Measurements from ENCODE around the gene ZFYVE1. TPM values are rescaled to one million over a fixed set of nuclear protein-coding genes. Genes with fewer than 3 reads are reported as not detected.
A peak's percentile ranks its signal among the peaks of the same experiment; 100 is the strongest.

ZFYVE1 gene
- total and polyA plus RNA-seq, 4 donors, result 11.1 to 21.7 (median 15.8) TPM

DNA sequence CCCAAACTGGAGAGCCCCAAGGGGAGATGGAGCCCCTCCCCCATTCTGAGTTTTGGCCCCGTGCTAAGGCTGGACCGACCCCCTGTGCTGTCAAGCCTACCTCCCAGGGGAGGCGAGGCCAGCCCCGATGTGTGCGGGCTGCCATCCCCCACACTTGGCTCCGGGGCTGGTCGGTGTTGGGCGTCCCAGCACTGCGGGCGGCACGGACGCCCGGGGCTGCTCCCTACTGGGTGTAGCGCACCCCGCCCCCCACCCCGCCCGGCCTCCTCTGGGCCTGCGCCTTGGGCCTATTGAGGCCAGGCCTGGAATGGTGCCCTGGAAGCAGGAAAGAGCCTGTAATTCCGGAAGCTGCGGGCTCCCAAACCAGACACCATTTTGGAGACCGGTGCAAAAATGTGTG is 98.0 kb downstream of the ZFYVE1 start:
- Histone ChIP-seq H3K27me3 (ENCODE audit: control insufficient read depth, insufficient read depth, low read length) (peaks cover 3% of the 10 kb centered on the region), H3K4me3 (ENCODE audit: low read depth, low read length) (no peak overlapping the region), H3K27ac (ENCODE audit: low read depth, low read length) (no peak overlapping the region), H3K9me3 (ENCODE audit: control insufficient read depth, insufficient read depth, low read length) (no peaks in the 10 kb centered on the region), H3K36me3 (ENCODE audit: control insufficient read depth, insufficient read depth, low read length) (peaks cover 14% of the 10 kb centered on the region), H3K4me1 (ENCODE audit: control insufficient read depth, insufficient read depth, low read length) (peaks cover 16% of the 10 kb centered on the region)
- WGBS (ENCODE audit: insufficient coverage), result 90% methylated on average over 19 of the region's 21 CpGs
- no peak for DNase-seq (ENCODE audit: low read depth in 4 of 6, low spot score in 6 of 6)

DNA sequence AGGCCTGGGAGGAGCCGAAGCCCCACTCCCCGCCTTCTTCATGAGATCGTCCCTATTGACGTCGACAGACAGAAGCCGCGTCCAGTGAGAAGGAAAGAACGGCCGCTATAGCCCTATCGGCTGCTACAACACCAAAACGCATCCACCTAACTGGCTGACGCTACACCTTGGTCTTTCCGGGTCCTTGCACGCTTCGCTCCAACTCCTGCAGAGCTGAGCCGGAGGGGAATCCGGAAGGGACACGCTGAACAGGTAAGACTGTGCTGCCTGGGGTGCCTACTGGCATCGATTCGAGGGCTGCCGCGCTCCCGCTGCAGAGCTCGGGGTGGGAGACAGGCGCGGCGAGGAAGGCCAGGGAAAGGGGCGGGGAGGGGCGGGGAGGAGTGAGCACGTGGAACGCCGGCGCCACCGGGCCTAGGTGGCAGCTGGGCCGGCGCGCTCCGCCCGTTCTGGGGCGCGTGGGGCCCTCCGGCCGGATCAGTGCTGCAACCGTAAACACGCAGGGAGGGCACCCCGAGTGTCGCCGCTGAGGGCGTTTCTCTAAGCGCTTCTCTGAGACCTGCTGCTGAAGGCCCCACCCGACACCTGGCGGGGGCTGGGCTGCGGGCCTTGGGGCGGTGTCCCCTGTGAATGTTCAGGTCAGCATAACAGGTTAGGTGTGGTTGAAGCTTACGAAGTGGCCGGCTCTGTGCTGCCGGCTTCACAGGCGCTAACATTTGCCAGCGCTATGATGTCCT is 100.4 kb downstream of the ZFYVE1 start, which contains the start of gene DCAF4:
Gene DCAF4, plus strand, starts transcription at position 173 of the 737 bp plus-strand sequence. CDS start 11,515 bp downstream, outside the sequence.
- Histone ChIP-seq H3K27me3 (ENCODE audit: control insufficient read depth, insufficient read depth, low read length) (peaks cover 3% of the 10 kb centered on the region), H3K36me3 (ENCODE audit: control insufficient read depth, insufficient read depth, low read length) (peaks cover 14% of the 10 kb centered on the region), H3K9me3 (ENCODE audit: control insufficient read depth, insufficient read depth, low read length) (no peaks in the 10 kb centered on the region), H3K4me1 (ENCODE audit: control insufficient read depth, insufficient read depth, low read length) (peaks cover 16% of the 10 kb centered on the region), H3K4me3 (ENCODE audit: low read depth, low read length) (peak within 1 kb of the TSS; percentile 90), H3K27ac (ENCODE audit: low read depth, low read length) (peak within 1 kb of the TSS; percentile 83)
- WGBS (ENCODE audit: insufficient coverage), result under 1% methylated on average over 59 of the region's 59 CpGs
- DNase-seq (ENCODE audit: low read depth in 4 of 6, low spot score in 6 of 6), result peak; percentile 89 to 99 (median 94)

DNA sequence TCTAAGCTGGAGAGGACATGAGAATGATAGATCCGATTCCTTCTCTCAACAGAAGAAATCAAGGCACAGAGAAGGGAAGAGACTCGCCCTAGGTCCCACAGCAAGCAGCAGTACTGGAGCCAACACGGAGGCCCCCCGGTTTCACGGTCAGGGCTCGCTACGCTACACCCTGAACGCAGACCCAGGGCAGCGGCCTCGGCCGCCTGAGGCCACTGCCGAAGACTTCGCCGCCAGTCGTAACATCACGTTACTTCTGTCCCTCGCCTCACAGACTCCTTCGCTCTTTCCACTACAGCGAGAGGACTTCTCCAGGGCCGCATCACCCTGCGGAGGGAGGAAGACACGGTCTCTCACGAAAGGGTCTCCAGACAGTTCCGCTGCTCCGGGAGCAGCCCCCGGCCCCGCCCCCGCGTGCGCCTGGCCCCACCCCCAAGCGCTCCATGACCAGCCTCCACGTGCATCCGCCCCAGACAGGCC is 101.1 kb downstream of the ZFYVE1 start:
- Histone ChIP-seq H3K4me1 (ENCODE audit: control insufficient read depth, insufficient read depth, low read length) (peaks cover 16% of the 10 kb centered on the region), H3K4me3 (ENCODE audit: low read depth, low read length) (peak overlapping the region; percentile 90), H3K36me3 (ENCODE audit: control insufficient read depth, insufficient read depth, low read length) (peaks cover 14% of the 10 kb centered on the region), H3K27ac (ENCODE audit: low read depth, low read length) (peak overlapping the region; percentile 77), H3K9me3 (ENCODE audit: control insufficient read depth, insufficient read depth, low read length) (no peaks in the 10 kb centered on the region), H3K27me3 (ENCODE audit: control insufficient read depth, insufficient read depth, low read length) (peaks cover 3% of the 10 kb centered on the region)
- 3% methylated on average over 33 of the region's 33 CpGs for WGBS (ENCODE audit: insufficient coverage)
- peak in 1 of 6 donors; percentile 43 for DNase-seq (ENCODE audit: low read depth in 4 of 6, low spot score in 6 of 6)

DNA sequence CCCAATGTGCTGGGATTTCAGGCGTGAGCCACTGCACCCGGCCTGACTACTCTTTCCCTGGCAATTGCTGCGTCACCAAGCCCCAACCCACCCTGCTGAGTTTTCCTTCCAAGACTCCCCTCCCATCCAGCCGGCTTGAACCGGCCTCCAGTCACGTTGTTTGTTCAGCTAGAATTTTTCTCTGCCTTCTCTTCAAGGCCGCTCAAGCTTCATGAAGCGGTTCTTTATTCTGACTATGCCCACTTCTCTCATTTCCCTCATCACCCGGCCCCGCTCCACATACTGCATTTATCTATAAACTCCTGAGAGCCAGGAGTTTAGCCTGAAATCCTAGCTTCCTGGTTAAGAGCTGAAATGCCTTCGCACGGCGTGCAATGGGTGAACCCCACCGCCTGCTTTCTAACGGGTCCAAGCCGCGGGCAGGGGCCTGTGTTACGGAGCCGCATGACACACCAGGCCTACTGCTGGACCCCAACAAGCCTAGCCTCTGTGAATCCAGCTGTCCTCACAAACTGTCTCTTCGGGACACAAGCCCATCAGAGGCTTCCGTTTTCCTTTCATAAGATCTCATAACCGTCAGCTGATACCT is 101.6 kb downstream of the ZFYVE1 start:
- Histone ChIP-seq H3K27me3 (ENCODE audit: control insufficient read depth, insufficient read depth, low read length) (peaks cover 3% of the 10 kb centered on the region), H3K4me1 (ENCODE audit: control insufficient read depth, insufficient read depth, low read length) (peaks cover 16% of the 10 kb centered on the region), H3K27ac (ENCODE audit: low read depth, low read length) (peak overlapping the region; percentile 77), H3K9me3 (ENCODE audit: control insufficient read depth, insufficient read depth, low read length) (no peaks in the 10 kb centered on the region), H3K4me3 (ENCODE audit: low read depth, low read length) (peak overlapping the region; percentile 90), H3K36me3 (ENCODE audit: control insufficient read depth, insufficient read depth, low read length) (peaks cover 14% of the 10 kb centered on the region)
- DNase-seq (ENCODE audit: low read depth in 4 of 6, low spot score in 6 of 6), result peak in 1 of 6 donors; percentile 22
- 79% methylated on average over 20 of the region's 22 CpGs for WGBS (ENCODE audit: insufficient coverage)

DNA sequence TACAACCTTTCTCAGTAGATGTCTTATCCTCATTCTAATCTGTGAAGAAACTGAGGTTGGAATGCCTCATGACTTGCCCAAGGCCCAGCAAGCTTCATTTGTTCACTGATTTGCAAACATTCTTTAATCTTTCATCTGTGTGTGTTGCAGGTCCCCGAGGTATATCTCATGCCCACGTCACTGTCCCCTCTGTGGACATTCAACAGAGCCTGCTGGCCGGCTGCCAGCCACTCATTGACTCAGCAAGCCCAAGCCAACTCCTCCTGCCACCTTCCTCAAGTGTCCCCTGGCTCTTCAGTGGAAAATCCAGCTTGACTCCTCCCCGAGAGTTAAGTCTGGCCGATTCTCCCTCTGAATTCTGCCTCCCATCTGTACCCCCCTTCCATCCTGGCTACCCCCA is 102.6 kb downstream of the ZFYVE1 start:
- peaks cover 16% of the 10 kb centered on the region for H3K4me1 ChIP-seq (ENCODE audit: control insufficient read depth, insufficient read depth, low read length)
- H3K36me3 ChIP-seq (ENCODE audit: control insufficient read depth, insufficient read depth, low read length), result peaks cover 8% of the 10 kb centered on the region
- H3K27ac ChIP-seq (ENCODE audit: low read depth, low read length), result no peak overlapping the region
- WGBS (ENCODE audit: insufficient coverage), result 70% methylated on average over 4 of the region's 5 CpGs
- H3K4me3 ChIP-seq (ENCODE audit: low read depth, low read length), result no peak overlapping the region
- H3K27me3 ChIP-seq (ENCODE audit: control insufficient read depth, insufficient read depth, low read length), result peaks cover 3% of the 10 kb centered on the region
- no peaks in the 10 kb centered on the region for H3K9me3 ChIP-seq (ENCODE audit: control insufficient read depth, insufficient read depth, low read length)
- DNase-seq (ENCODE audit: low read depth in 4 of 6, low spot score in 6 of 6), result no peak

DNA sequence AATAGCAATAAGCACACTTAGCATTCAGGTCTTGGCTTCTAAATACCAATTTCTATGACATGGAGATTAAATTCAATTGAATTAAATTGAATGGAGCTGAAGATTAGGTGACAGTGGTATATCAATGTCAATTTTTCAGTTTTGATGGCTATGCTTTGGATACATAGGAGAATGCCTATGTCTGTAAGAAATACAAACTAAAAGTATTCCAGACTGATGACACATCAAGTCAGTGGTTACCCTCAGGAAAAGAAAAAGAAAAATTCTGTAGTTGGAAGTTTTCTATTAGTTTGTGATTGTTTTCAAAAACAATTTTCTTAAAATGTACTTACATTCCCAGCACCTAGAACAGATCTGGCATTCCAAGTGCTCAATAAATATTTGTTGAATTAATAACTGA is 105.5 kb downstream of the ZFYVE1 start:
- Histone ChIP-seq H3K4me1 (ENCODE audit: control insufficient read depth, insufficient read depth, low read length) (peaks cover 13% of the 10 kb centered on the region), H3K9me3 (ENCODE audit: control insufficient read depth, insufficient read depth, low read length) (no peaks in the 10 kb centered on the region), H3K27me3 (ENCODE audit: control insufficient read depth, insufficient read depth, low read length) (peaks cover 5% of the 10 kb centered on the region), H3K36me3 (ENCODE audit: control insufficient read depth, insufficient read depth, low read length) (no peaks in the 10 kb centered on the region), H3K4me3 (ENCODE audit: low read depth, low read length) (no peak overlapping the region), H3K27ac (ENCODE audit: low read depth, low read length) (no peak overlapping the region)
- no peak for DNase-seq (ENCODE audit: low read depth in 4 of 6, low spot score in 6 of 6)

DNA sequence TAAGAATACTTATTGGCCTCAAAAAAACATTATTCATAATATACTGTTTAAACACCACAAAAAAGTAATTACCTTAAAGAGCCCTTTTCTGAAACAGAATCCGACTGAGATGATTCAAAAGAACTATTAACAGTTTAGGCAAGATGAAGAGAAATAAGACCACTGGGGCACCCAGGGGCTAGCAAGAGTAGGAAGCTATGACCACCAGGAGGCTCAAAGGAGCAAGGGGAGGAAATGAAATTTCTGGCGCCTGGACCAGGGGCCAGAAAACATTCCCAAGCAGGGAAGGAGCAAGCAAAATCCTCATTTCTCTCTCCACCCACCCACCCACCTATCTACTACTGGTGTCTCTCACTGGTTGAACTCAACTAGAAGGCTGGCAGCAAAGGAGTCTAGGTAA is 106.9 kb downstream of the ZFYVE1 start:
- H3K27me3 ChIP-seq (ENCODE audit: control insufficient read depth, insufficient read depth, low read length), result peaks cover 5% of the 10 kb centered on the region
- no peak for DNase-seq (ENCODE audit: low read depth in 4 of 6, low spot score in 6 of 6)
- H3K36me3 ChIP-seq (ENCODE audit: control insufficient read depth, insufficient read depth, low read length), result no peaks in the 10 kb centered on the region
- no CpG with 5 or more reads among the region's 2 CpGs for WGBS (ENCODE audit: insufficient coverage)
- no peaks in the 10 kb centered on the region for H3K9me3 ChIP-seq (ENCODE audit: control insufficient read depth, insufficient read depth, low read length)
- H3K4me3 ChIP-seq (ENCODE audit: low read depth, low read length), result no peak overlapping the region
- H3K27ac ChIP-seq (ENCODE audit: low read depth, low read length), result no peak overlapping the region
- peaks cover 3% of the 10 kb centered on the region for H3K4me1 ChIP-seq (ENCODE audit: control insufficient read depth, insufficient read depth, low read length)

Small RNA genes lying within 50 kb of the gene (small RNA-seq; reads per million reads assigned to genes)
- gene RN7SL586P (ENCODE audit: low replicate concordance), result not detected

Other genes starting within 250 kb of the ZFYVE1 start
- gene DPF3, start 133.0 kb downstream of the ZFYVE1 start, total RNA-seq, result 10 to 100 TPM in 1 of 2 donors, 1 to 10 TPM in 1; 9.6 to 11.8 TPM
- 10 to 100 TPM; 13.9 to 14.5 TPM for gene DPF3, start 133.0 kb downstream of the ZFYVE1 start, polyA plus RNA-seq (ENCODE audit: insufficient read length in 2 of 2)
- gene DCAF4, start 100.6 kb downstream of the ZFYVE1 start, total RNA-seq, result 10 to 100 TPM in 1 of 2 donors, 1 to 10 TPM in 1; 9.2 to 12.3 TPM
- gene DCAF4, start 100.6 kb downstream of the ZFYVE1 start, polyA plus RNA-seq (ENCODE audit: insufficient read length in 2 of 2), result 10 to 100 TPM; 10.4 to 20.2 TPM
- gene RBM25, start 31.4 kb upstream of the ZFYVE1 start, total RNA-seq, result 10 to 100 TPM; 54.9 to 59.5 TPM
- 100 to 1,000 TPM; 110 to 119 TPM for gene RBM25, start 31.4 kb upstream of the ZFYVE1 start, polyA plus RNA-seq (ENCODE audit: insufficient read length in 2 of 2)
- 10 to 100 TPM; 63.4 to 81.8 TPM for gene PSEN1, start 109.4 kb upstream of the ZFYVE1 start, total RNA-seq
- 10 to 100 TPM; 50.0 to 53.4 TPM for gene PSEN1, start 109.4 kb upstream of the ZFYVE1 start, polyA plus RNA-seq (ENCODE audit: insufficient read length in 2 of 2)
- 10 to 100 TPM; 18.3 to 69.3 TPM for gene PAPLN, start 210.4 kb upstream of the ZFYVE1 start, total RNA-seq
- gene PAPLN, start 210.4 kb upstream of the ZFYVE1 start, polyA plus RNA-seq (ENCODE audit: insufficient read length in 2 of 2), result 10 to 100 TPM in 1 of 2 donors, 1 to 10 TPM in 1; 5.1 to 32.2 TPM

Data from spinal cord (tissue), 10 donors.